SK-N-SH treated with all-trans-retinoic acid at 6 μM for 48 hours (cell line): ENCODE measurements around the gene ZMYM2.

Source experiments
- ATAC-seq: fragments of 200-7000 bp; cut with Tn5 transposase; 3 replicates; pipeline ENCODE4 v1.9.1; 2020; ENCODE audit warnings: mild to moderate bottlenecking, moderate library complexity
- ARNTL ChIP-seq: fragments of 450-650 bp; formaldehyde crosslinking; IDR thresholded peaks from 2 replicates; pipeline ENCODE4 v1.5.0; 2020; ENCODE audit warnings: low read depth, mild to moderate bottlenecking, moderate library complexity, borderline replicate concordance
- BACH2 ChIP-seq: fragments of 250-450 bp; sonication (Bioruptor Pico); IDR thresholded peaks from 2 replicates; pipeline ENCODE4 v1.9.0; 2021; ENCODE audit warnings: mild to moderate bottlenecking, borderline replicate concordance
- CSDC2 ChIP-seq: fragments of 250-450 bp; sonication (Bioruptor Pico); IDR thresholded peaks from 2 replicates; pipeline ENCODE4 v1.5.0; 2020; ENCODE audit warnings: mild to moderate bottlenecking, moderate library complexity
- GLIS3 ChIP-seq: fragments of 250-450 bp; sonication (Bioruptor Pico); IDR thresholded peaks from 2 replicates; pipeline ENCODE4 v1.5.0; 2020; ENCODE audit warnings: mild to moderate bottlenecking, moderate library complexity
- OSR1 ChIP-seq: fragments of 250-450 bp; sonication (Bioruptor Pico); IDR thresholded peaks from 2 replicates; pipeline ENCODE4 v1.8.0; 2022; ENCODE audit warnings: moderate library complexity, mild to moderate bottlenecking, inconsistent platforms
- PPARA ChIP-seq: fragments of 250-450 bp; sonication (Bioruptor Pico); IDR thresholded peaks from 2 replicates; pipeline ENCODE4 v1.5.0; 2020; ENCODE audit warnings: mild to moderate bottlenecking, borderline replicate concordance
- RARB ChIP-seq: fragments of 250-450 bp; sonication (Bioruptor Pico); IDR thresholded peaks from 2 replicates; pipeline ENCODE4 v1.8.0; 2021; ENCODE audit warnings: mild to moderate bottlenecking, moderate library complexity
- SNAI2 ChIP-seq: fragments of 250-450 bp; sonication (Bioruptor Pico); IDR thresholded peaks from 2 replicates; pipeline ENCODE4 v1.5.0; 2020; ENCODE audit warnings: mild to moderate bottlenecking, moderate library complexity
- TCF4 ChIP-seq: fragments of 250-450 bp; sonication (Bioruptor Pico); IDR thresholded peaks from 2 replicates; pipeline ENCODE4 v1.8.0; 2021; ENCODE audit warnings: mild to moderate bottlenecking, moderate library complexity, borderline replicate concordance
- TOX ChIP-seq: fragments of 250-450 bp; sonication (Bioruptor Pico); IDR thresholded peaks from 2 replicates; pipeline ENCODE4 v1.8.0; 2021; ENCODE audit warnings: mild to moderate bottlenecking, moderate library complexity, borderline replicate concordance
- ZC3H10 ChIP-seq: fragments of 250-450 bp; sonication (Bioruptor Pico); IDR thresholded peaks from 2 replicates; pipeline ENCODE4 v1.5.1; 2021; ENCODE audit warnings: mild to moderate bottlenecking, moderate library complexity
- ZFP3 ChIP-seq: fragments of 250-450 bp; sonication (Bioruptor Pico); IDR thresholded peaks from 2 replicates; pipeline ENCODE4 v1.5.0; 2020; ENCODE audit warnings: mild to moderate bottlenecking, moderate library complexity
- ZFP30 ChIP-seq: fragments of 450-650 bp; formaldehyde crosslinking; IDR thresholded peaks from 2 replicates; pipeline ENCODE4 v1.5.0; 2022; ENCODE audit warnings: mild to moderate bottlenecking, moderate library complexity
- ZNF565 ChIP-seq: fragments of 450-650 bp; formaldehyde crosslinking; conservative IDR thresholded peaks from 2 replicates; pipeline ENCODE4 v1.5.0; 2020; ENCODE audit warnings: low read depth, mild to moderate bottlenecking, moderate library complexity
- ZNF70 ChIP-seq: fragments of 450-650 bp; formaldehyde crosslinking; IDR thresholded peaks from 2 replicates; pipeline ENCODE4 v1.5.0; 2020; ENCODE audit warnings: mild to moderate bottlenecking, moderate library complexity
- ZNF8 ChIP-seq: fragments of 450-650 bp; formaldehyde crosslinking; IDR thresholded peaks from 2 replicates; pipeline ENCODE4 v1.5.0; 2020; ENCODE audit warnings: mild to moderate bottlenecking, moderate library complexity
- TF ChIP-seq, protein P1 (sequence below): fragments of 250-450 bp; sonication (Bioruptor Pico); IDR thresholded peaks from 2 replicates; pipeline ENCODE4 v1.5.1; 2021; ENCODE audit warnings: mild to moderate bottlenecking, moderate library complexity
- TF ChIP-seq, protein P2 (sequence below): fragments of 250-450 bp; sonication (Bioruptor Pico); IDR thresholded peaks from 2 replicates; pipeline ENCODE4 v1.8.0; 2021; ENCODE audit warnings: low read depth, mild to moderate bottlenecking, moderate library complexity, borderline replicate concordance
- TF ChIP-seq, protein P3 (sequence below): fragments of 250-450 bp; sonication (Bioruptor Pico); IDR thresholded peaks from 2 replicates; pipeline ENCODE4 v1.5.0; 2020; ENCODE audit warnings: mild to moderate bottlenecking, moderate library complexity
- TF ChIP-seq, protein P4 (sequence below): fragments of 250-450 bp; sonication (Bioruptor Pico); IDR thresholded peaks from 2 replicates; pipeline ENCODE4 v1.5.1; 2020; ENCODE audit warnings: low read depth, mild to moderate bottlenecking, moderate library complexity
- TF ChIP-seq, protein P5 (sequence below): fragments of 250-450 bp; sonication (Bioruptor Pico); IDR thresholded peaks from 2 replicates; pipeline ENCODE4 v1.8.0; 2020; ENCODE audit warnings: mild to moderate bottlenecking, moderate library complexity, borderline replicate concordance

The ZMYM2 gene

DNA sequence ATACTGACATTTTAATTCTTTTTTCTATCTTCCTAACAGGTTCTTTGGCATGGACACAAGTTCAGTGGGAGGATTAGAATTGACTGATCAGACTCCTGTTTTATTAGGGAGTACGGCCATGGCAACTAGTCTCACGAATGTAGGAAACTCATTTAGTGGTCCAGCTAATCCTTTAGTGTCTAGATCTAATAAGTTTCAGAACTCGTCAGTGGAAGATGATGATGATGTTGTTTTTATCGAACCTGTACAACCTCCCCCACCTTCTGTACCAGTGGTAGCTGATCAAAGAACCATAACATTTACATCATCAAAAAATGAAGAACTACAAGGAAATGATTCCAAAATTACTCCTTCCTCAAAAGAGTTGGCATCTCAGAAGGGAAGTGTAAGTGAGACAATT lies 34.5 kb downstream of the ZMYM2 start:
- ATAC-seq: no peak
- TF ChIP-seq, protein P1, sequence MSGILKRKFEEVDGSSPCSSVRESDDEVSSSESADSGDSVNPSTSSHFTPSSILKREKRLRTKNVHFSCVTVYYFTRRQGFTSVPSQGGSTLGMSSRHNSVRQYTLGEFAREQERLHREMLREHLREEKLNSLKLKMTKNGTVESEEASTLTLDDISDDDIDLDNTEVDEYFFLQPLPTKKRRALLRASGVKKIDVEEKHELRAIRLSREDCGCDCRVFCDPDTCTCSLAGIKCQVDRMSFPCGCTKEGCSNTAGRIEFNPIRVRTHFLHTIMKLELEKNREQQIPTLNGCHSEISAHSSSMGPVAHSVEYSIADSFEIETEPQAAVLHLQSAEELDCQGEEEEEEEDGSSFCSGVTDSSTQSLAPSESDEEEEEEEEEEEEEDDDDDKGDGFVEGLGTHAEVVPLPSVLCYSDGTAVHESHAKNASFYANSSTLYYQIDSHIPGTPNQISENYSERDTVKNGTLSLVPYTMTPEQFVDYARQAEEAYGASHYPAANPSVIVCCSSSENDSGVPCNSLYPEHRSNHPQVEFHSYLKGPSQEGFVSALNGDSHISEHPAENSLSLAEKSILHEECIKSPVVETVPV (CRISPR knock-in tag): no peak
- TF ChIP-seq ZNF565 (CRISPR knock-in tag) (no peak), ZFP3 (no peak), ARNTL (CRISPR knock-in tag) (no peak), BACH2 (no peak), ZC3H10 (CRISPR knock-in tag) (no peak), ZNF8 (CRISPR knock-in tag) (no peak), GLIS3 (CRISPR knock-in tag) (no peak), RARB (no peak), CSDC2 (CRISPR knock-in tag) (no peak), SNAI2 (CRISPR knock-in tag) (no peak), ZNF70 (CRISPR knock-in tag) (no peak), TOX (no peak), TCF4 (CRISPR knock-in tag) (no peak), PPARA (CRISPR knock-in tag) (no peak), OSR1 (CRISPR knock-in tag) (no peak)
- TF ChIP-seq, protein P2, sequence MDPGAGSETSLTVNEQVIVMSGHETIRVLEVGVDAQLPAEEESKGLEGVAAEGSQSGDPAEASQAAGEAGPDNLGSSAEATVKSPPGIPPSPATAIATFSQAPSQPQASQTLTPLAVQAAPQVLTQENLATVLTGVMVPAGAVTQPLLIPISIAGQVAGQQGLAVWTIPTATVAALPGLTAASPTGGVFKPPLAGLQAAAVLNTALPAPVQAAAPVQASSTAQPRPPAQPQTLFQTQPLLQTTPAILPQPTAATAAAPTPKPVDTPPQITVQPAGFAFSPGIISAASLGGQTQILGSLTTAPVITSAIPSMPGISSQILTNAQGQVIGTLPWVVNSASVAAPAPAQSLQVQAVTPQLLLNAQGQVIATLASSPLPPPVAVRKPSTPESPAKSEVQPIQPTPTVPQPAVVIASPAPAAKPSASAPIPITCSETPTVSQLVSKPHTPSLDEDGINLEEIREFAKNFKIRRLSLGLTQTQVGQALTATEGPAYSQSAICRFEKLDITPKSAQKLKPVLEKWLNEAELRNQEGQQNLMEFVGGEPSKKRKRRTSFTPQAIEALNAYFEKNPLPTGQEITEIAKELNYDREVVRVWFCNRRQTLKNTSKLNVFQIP (CRISPR knock-in tag): no peak
- TF ChIP-seq, protein P3, sequence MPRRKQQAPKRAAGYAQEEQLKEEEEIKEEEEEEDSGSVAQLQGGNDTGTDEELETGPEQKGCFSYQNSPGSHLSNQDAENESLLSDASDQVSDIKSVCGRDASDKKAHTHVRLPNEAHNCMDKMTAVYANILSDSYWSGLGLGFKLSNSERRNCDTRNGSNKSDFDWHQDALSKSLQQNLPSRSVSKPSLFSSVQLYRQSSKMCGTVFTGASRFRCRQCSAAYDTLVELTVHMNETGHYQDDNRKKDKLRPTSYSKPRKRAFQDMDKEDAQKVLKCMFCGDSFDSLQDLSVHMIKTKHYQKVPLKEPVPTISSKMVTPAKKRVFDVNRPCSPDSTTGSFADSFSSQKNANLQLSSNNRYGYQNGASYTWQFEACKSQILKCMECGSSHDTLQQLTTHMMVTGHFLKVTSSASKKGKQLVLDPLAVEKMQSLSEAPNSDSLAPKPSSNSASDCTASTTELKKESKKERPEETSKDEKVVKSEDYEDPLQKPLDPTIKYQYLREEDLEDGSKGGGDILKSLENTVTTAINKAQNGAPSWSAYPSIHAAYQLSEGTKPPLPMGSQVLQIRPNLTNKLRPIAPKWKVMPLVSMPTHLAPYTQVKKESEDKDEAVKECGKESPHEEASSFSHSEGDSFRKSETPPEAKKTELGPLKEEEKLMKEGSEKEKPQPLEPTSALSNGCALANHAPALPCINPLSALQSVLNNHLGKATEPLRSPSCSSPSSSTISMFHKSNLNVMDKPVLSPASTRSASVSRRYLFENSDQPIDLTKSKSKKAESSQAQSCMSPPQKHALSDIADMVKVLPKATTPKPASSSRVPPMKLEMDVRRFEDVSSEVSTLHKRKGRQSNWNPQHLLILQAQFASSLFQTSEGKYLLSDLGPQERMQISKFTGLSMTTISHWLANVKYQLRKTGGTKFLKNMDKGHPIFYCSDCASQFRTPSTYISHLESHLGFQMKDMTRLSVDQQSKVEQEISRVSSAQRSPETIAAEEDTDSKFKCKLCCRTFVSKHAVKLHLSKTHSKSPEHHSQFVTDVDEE (CRISPR knock-in tag): no peak
- TF ChIP-seq, protein P4, sequence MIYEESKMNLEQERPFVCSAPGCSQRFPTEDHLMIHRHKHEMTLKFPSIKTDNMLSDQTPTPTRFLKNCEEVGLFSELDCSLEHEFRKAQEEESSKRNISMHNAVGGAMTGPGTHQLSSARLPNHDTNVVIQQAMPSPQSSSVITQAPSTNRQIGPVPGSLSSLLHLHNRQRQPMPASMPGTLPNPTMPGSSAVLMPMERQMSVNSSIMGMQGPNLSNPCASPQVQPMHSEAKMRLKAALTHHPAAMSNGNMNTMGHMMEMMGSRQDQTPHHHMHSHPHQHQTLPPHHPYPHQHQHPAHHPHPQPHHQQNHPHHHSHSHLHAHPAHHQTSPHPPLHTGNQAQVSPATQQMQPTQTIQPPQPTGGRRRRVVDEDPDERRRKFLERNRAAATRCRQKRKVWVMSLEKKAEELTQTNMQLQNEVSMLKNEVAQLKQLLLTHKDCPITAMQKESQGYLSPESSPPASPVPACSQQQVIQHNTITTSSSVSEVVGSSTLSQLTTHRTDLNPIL: no peak

DNA sequence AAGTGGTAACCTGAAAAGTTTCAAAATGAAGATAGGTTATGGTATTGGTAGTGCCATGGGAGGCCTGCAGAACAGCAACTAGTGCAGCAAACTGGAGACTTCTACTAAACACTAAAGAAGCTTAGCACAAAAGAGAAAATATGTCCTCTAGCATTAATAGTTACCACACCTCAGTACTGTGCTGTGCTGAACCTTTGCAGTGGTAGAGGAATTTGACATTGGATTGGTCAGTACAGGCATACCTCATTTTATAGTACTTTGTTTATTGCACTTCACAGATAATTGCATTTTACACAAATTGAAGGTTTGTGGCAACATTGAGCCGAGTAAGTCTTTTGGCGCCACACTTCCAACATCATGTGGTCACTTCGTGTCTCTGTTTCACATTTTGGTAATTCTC lies 40.4 kb downstream of the ZMYM2 start:
- TF ChIP-seq ZFP3: no peak
- no peak for TF ChIP-seq ZNF70 (CRISPR knock-in tag)
- no peak for TF ChIP-seq ARNTL (CRISPR knock-in tag)
- TF ChIP-seq GLIS3 (CRISPR knock-in tag): no peak
- TF ChIP-seq, protein P4: no peak
- TF ChIP-seq ZNF565 (CRISPR knock-in tag): no peak
- no peak for TF ChIP-seq TCF4 (CRISPR knock-in tag)
- no peak for TF ChIP-seq ZNF8 (CRISPR knock-in tag)
- TF ChIP-seq OSR1 (CRISPR knock-in tag): no peak
- TF ChIP-seq BACH2: no peak
- TF ChIP-seq SNAI2 (CRISPR knock-in tag): no peak
- no peak for TF ChIP-seq PPARA (CRISPR knock-in tag)
- no peak for TF ChIP-seq TOX
- TF ChIP-seq ZFP30 (CRISPR knock-in tag): no peak
- TF ChIP-seq, protein P5, sequence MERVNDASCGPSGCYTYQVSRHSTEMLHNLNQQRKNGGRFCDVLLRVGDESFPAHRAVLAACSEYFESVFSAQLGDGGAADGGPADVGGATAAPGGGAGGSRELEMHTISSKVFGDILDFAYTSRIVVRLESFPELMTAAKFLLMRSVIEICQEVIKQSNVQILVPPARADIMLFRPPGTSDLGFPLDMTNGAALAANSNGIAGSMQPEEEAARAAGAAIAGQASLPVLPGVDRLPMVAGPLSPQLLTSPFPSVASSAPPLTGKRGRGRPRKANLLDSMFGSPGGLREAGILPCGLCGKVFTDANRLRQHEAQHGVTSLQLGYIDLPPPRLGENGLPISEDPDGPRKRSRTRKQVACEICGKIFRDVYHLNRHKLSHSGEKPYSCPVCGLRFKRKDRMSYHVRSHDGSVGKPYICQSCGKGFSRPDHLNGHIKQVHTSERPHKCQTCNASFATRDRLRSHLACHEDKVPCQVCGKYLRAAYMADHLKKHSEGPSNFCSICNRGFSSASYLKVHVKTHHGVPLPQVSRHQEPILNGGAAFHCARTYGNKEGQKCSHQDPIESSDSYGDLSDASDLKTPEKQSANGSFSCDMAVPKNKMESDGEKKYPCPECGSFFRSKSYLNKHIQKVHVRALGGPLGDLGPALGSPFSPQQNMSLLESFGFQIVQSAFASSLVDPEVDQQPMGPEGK (CRISPR knock-in tag): no peak
- no peak for TF ChIP-seq ZC3H10 (CRISPR knock-in tag)
- TF ChIP-seq, protein P3 (CRISPR knock-in tag): no peak
- TF ChIP-seq, protein P2 (CRISPR knock-in tag): no peak
- TF ChIP-seq CSDC2 (CRISPR knock-in tag): no peak
- no peak for ATAC-seq
